Measurements from ENCODE around the gene PAXX. TPM values are rescaled to one million over a fixed set of nuclear protein-coding genes. Genes with fewer than 3 reads are reported as not detected.

Gene PAXX
- total and polyA plus RNA-seq, 2 donors (not counting 1 experiment from before 2014, with no cell fraction given), result 74.8 to 167 TPM

DNA sequence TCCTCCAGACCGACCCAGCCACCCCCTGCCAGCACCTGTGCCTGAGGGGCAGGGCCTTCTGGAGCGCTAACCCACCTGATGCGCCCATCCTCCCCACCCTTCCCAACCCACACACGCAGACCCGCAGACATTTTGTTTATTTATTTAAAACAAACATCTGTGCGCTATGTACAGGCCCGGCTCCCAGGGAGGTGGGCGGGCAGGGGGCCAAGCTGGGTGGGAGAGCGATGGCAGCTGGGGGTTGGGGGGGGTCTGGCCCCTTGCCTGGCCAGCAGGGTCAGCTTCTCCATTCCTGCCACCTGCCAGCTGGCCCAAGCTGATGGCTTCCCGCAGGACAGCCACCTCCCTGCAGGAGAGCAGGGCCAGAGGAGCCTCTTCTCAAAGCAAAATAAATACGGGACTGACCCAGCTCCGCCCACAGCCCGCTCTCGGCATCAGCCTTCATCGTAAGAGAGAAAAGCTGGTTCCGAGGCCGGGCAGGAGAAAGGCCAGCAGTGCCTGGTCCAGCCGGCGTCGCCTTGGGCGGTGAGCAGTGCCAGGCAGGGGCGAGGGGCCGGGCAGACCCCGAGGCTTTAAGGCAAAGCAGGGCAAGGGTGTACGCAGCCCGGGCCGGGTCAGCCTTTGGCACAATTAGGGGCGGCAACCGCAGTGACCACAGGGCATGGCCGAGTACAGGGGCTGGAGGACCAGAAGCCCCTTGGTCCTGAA lies 15.0 kb downstream of the PAXX start:
- H3K4me3 Mint-ChIP-seq, result no peak overlapping the region
- H3K27me3 ChIP-seq (replicated peaks in 1 of 4; ENCODE audit: control extremely low read depth in 1 of 4, control insufficient read depth in 3 of 4, insufficient read depth in 4 of 4, low read length in 3 of 4), result no peaks in the 10 kb centered on the region
- no peak for DNase-seq
- no peaks in the 10 kb centered on the region for H3K4me1 ChIP-seq (ENCODE audit: control insufficient read depth in 2 of 2, insufficient read depth in 2 of 2, low read length in 2 of 2)
- H4K20me1 ChIP-seq (ENCODE audit: control insufficient read depth, insufficient read depth, low read length, poor library complexity, severe bottlenecking), result no peaks in the 10 kb centered on the region
- CTCF ChIA-PET, result interaction anchor here (1.3 to 1.5 kb wide), 2 partner anchors 22 to 28 kb away, joined by 3 to 5 read pairs; no protein-coding TSS in a partner anchor
- WGBS (ENCODE audit: insufficient coverage), result 91% methylated on average over 22 of the region's 30 CpGs
- no peaks in the 10 kb centered on the region for H3K79me2 ChIP-seq (ENCODE audit: control insufficient read depth, insufficient read depth, low read length)
- no peak overlapping the region for H3K9ac ChIP-seq (ENCODE audit: low read length)
- no peaks in the 10 kb centered on the region for H3K27me3 Mint-ChIP-seq
- POLR2A ChIA-PET, result no interaction called here
- H2AFZ ChIP-seq (ENCODE audit: insufficient read depth, low read depth, low read length, poor library complexity, severe bottlenecking), result no peak overlapping the region
- no peak overlapping the region for H3K4me2 ChIP-seq (replicated peaks; ENCODE audit: low read depth, low read length, poor library complexity, severe bottlenecking)
- H3K27ac Mint-ChIP-seq, result no peak overlapping the region
- no peak for ATAC-seq (ENCODE audit: low read depth)
- peaks cover 0 to 1% of the 10 kb centered on the region in 2 experiments for H3K36me3 ChIP-seq (replicated peaks in 1 of 2; ENCODE audit: control extremely low read depth in 1 of 2, control insufficient read depth in 1 of 2, extremely low read depth in 1 of 2, insufficient read depth in 2 of 2, low read length in 1 of 2)
- intact Hi-C loops (cut with micrococcal nuclease), result no loop called here
- H3K4me3 ChIP-seq (ENCODE audit: control extremely low read depth in 1 of 5, extremely low read depth in 1 of 5, insufficient read depth in 1 of 5, low read depth in 2 of 5, low read length in 4 of 5), result no peak overlapping the region
- no peaks in the 10 kb centered on the region for H3K4me1 Mint-ChIP-seq
- peaks cover 0 to 4% (median 0%) of the 10 kb centered on the region in 3 donors for H3K9me3 ChIP-seq (ENCODE audit: control extremely low read depth in 1 of 3, control insufficient read depth in 2 of 3, insufficient read depth in 1 of 3, low read length in 2 of 3)
- TF ChIP-seq EZH2 (IDR thresholded peaks at IDR 0.05; ENCODE audit: borderline replicate concordance, insufficient read depth, low read depth, low read length, poor library complexity, severe bottlenecking), result no peak
- TF ChIP-seq, protein P1, sequence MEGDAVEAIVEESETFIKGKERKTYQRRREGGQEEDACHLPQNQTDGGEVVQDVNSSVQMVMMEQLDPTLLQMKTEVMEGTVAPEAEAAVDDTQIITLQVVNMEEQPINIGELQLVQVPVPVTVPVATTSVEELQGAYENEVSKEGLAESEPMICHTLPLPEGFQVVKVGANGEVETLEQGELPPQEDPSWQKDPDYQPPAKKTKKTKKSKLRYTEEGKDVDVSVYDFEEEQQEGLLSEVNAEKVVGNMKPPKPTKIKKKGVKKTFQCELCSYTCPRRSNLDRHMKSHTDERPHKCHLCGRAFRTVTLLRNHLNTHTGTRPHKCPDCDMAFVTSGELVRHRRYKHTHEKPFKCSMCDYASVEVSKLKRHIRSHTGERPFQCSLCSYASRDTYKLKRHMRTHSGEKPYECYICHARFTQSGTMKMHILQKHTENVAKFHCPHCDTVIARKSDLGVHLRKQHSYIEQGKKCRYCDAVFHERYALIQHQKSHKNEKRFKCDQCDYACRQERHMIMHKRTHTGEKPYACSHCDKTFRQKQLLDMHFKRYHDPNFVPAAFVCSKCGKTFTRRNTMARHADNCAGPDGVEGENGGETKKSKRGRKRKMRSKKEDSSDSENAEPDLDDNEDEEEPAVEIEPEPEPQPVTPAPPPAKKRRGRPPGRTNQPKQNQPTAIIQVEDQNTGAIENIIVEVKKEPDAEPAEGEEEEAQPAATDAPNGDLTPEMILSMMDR (IDR thresholded peaks at IDR 0.05), result no peak
- H3K9me3 Mint-ChIP-seq (ENCODE audit: insufficient read depth), result no peaks in the 10 kb centered on the region
- no peak overlapping the region for H3K27ac ChIP-seq (ENCODE audit: low read length in 2 of 2)

- H3K9ac ChIP-seq (ENCODE audit: low read length), result no peak overlapping the region
- H3K4me1 Mint-ChIP-seq, result no peaks in the 10 kb centered on the region
- no peaks in the 10 kb centered on the region for H4K20me1 ChIP-seq (ENCODE audit: control insufficient read depth, insufficient read depth, low read length, poor library complexity, severe bottlenecking)
- 82% methylated on average over 13 of the region's 13 CpGs for WGBS (ENCODE audit: insufficient coverage)
- H3K27ac ChIP-seq (ENCODE audit: low read length in 2 of 2), result no peak overlapping the region
- intact Hi-C loops (cut with micrococcal nuclease), result no loop called here
- no peak for DNase-seq
- no peak for TF ChIP-seq EZH2 (IDR thresholded peaks at IDR 0.05; ENCODE audit: borderline replicate concordance, insufficient read depth, low read depth, low read length, poor library complexity, severe bottlenecking)
- TF ChIP-seq, protein P1 (IDR thresholded peaks at IDR 0.05), result no peak
- POLR2A ChIA-PET, result no interaction called here
- no peaks in the 10 kb centered on the region for H3K9me3 Mint-ChIP-seq (ENCODE audit: insufficient read depth)
- H3K4me3 ChIP-seq (ENCODE audit: control extremely low read depth in 1 of 5, extremely low read depth in 1 of 5, insufficient read depth in 1 of 5, low read depth in 2 of 5, low read length in 4 of 5), result no peak overlapping the region
- no peaks in the 10 kb centered on the region for H3K27me3 ChIP-seq (replicated peaks in 1 of 4; ENCODE audit: control extremely low read depth in 1 of 4, control insufficient read depth in 3 of 4, insufficient read depth in 4 of 4, low read length in 3 of 4)
- H3K36me3 ChIP-seq (replicated peaks in 1 of 2; ENCODE audit: control extremely low read depth in 1 of 2, control insufficient read depth in 1 of 2, extremely low read depth in 1 of 2, insufficient read depth in 2 of 2, low read length in 1 of 2), result peaks cover 0 to 1% of the 10 kb centered on the region in 2 experiments
- H3K4me1 ChIP-seq (ENCODE audit: control insufficient read depth in 2 of 2, insufficient read depth in 2 of 2, low read length in 2 of 2), result no peaks in the 10 kb centered on the region
- H3K9me3 ChIP-seq (ENCODE audit: control extremely low read depth in 1 of 3, control insufficient read depth in 2 of 3, insufficient read depth in 1 of 3, low read length in 2 of 3), result peaks cover 0 to 4% (median 0%) of the 10 kb centered on the region in 3 donors
- no peak overlapping the region for H2AFZ ChIP-seq (ENCODE audit: insufficient read depth, low read depth, low read length, poor library complexity, severe bottlenecking)
- H3K27ac Mint-ChIP-seq, result no peak overlapping the region
- no peaks in the 10 kb centered on the region for H3K79me2 ChIP-seq (ENCODE audit: control insufficient read depth, insufficient read depth, low read length)
- H3K4me3 Mint-ChIP-seq, result no peak overlapping the region
- ATAC-seq (ENCODE audit: low read depth), result no peak
- CTCF ChIA-PET, result interaction anchor here (1.3 to 1.5 kb wide), 2 partner anchors 22 to 27 kb away, joined by 3 to 5 read pairs; no protein-coding TSS in a partner anchor
- no peak overlapping the region for H3K4me2 ChIP-seq (replicated peaks; ENCODE audit: low read depth, low read length, poor library complexity, severe bottlenecking)
- no peaks in the 10 kb centered on the region for H3K27me3 Mint-ChIP-seq
These were observed 15.6 kb downstream of the PAXX start for GRCh38 chr9:137007816-137008270.
